HepG2 (cell line): ENCODE results near the gene SP6. TPM values are rescaled to one million over a fixed set of nuclear protein-coding genes. Genes with fewer than 3 reads are reported as not detected.

Experiments
- ARID4A ChIP-seq: sonication (generic); formaldehyde crosslinking; IDR thresholded peaks from 2 replicates; pipeline ENCODE4 v1.5.0; 2020; ENCODE audit warnings: mild to moderate bottlenecking, missing genetic modification reagents, borderline replicate concordance
- BORCS8-MEF2B ChIP-seq: sonication (generic); formaldehyde crosslinking; IDR thresholded peaks from 2 replicates; pipeline ENCODE4 v1.8.0; 2022; ENCODE audit warnings: mild to moderate bottlenecking, missing genetic modification reagents
- CREB1 ChIP-seq, 2 experiments: fragments of 450-650 bp in 1 of 2; IDR thresholded peaks; 2 replicates each; pipeline ENCODE4 v1.6.1; 2016 to 2017; ENCODE audit warnings: control low read depth in 1 of 2, mild to moderate bottlenecking in 1 of 2, missing compliant biosample characterization in 1 of 2, missing genetic modification characterization in 1 of 2
- EZH2 ChIP-seq: conservative IDR thresholded peaks from 2 replicates; pipeline ENCODE4 v1.6.1; 2012; ENCODE audit warnings: mild to moderate bottlenecking, low read depth, low read length, moderate library complexity
- HBP1 ChIP-seq: IDR thresholded peaks from 2 replicates; pipeline ENCODE4 v1.6.1; 2016; ENCODE audit warnings: low read depth, control low read depth
- HNRNPLL ChIP-seq: fragments of 200-400 bp; formaldehyde crosslinking; IDR thresholded peaks from 2 replicates; pipeline ENCODE4 v1.6.1; 2017; ENCODE audit warnings: mild to moderate bottlenecking, low read depth, low read length; ENCODE audit not compliant: poor library complexity, severe bottlenecking
- MBD4 ChIP-seq: IDR thresholded peaks from 2 replicates; pipeline ENCODE4 v1.6.1; 2012; ENCODE audit warnings: low read length, inconsistent platforms, borderline replicate concordance
- MED1 ChIP-seq: sonication (generic); formaldehyde crosslinking; IDR thresholded peaks from 2 replicates; pipeline ENCODE4 v1.4.0; 2020; ENCODE audit warnings: missing genetic modification reagents
- MED13 ChIP-seq: sonication (generic); formaldehyde crosslinking; IDR thresholded peaks from 2 replicates; pipeline ENCODE4 v1.5.0; 2020; ENCODE audit warnings: missing genetic modification reagents
- MTF1 ChIP-seq: sonication (generic); formaldehyde crosslinking; IDR thresholded peaks from 2 replicates; pipeline ENCODE4 v1.5.0; 2020; ENCODE audit warnings: missing genetic modification reagents
- NR0B2 ChIP-seq: sonication (generic); formaldehyde crosslinking; IDR thresholded peaks from 2 replicates; pipeline ENCODE4 v1.4.0; 2020; ENCODE audit warnings: mild to moderate bottlenecking, missing genetic modification reagents
- RBM39 ChIP-seq: fragments of 200-400 bp; formaldehyde crosslinking; IDR thresholded peaks from one replicate; pipeline ENCODE4 v1.6.1; 2018; ENCODE audit warnings: antibody characterized with exemption, mild to moderate bottlenecking, low read depth, low read length; ENCODE audit not compliant: poor library complexity, severe bottlenecking
- SIN3A ChIP-seq: IDR thresholded peaks from 2 replicates; pipeline ENCODE4 v1.6.1; 2011; ENCODE audit warnings: low read depth, mild to moderate bottlenecking, control low read depth, low read length, borderline replicate concordance
- SRSF9 ChIP-seq: fragments of 200-400 bp; formaldehyde crosslinking; IDR thresholded peaks from 2 replicates; pipeline ENCODE4 v1.6.1; 2018; ENCODE audit warnings: borderline replicate concordance, mild to moderate bottlenecking, low read depth, low read length; ENCODE audit not compliant: insufficient read depth, poor library complexity, severe bottlenecking
- TEAD2 ChIP-seq: sonication (generic); formaldehyde crosslinking; IDR thresholded peaks from 2 replicates; pipeline ENCODE4 v1.9.0; 2021; ENCODE audit warnings: missing genetic modification reagents
- TP53 ChIP-seq: sonication (generic); formaldehyde crosslinking; conservative IDR thresholded peaks from 2 replicates; pipeline ENCODE4 v1.4.0; 2020; ENCODE audit warnings: missing genetic modification reagents
- XBP1 ChIP-seq: sonication (generic); formaldehyde crosslinking; IDR thresholded peaks from 2 replicates; pipeline ENCODE4 v1.5.0; 2020; ENCODE audit warnings: missing genetic modification reagents
- ZBTB33 ChIP-seq: sonication (generic); formaldehyde crosslinking; IDR thresholded peaks from 2 replicates; pipeline ENCODE4 v1.4.0; 2020; ENCODE audit warnings: missing genetic modification reagents
- ZNF12 ChIP-seq: sonication (generic); formaldehyde crosslinking; IDR thresholded peaks from 2 replicates; pipeline ENCODE4 v1.5.0; 2020; ENCODE audit warnings: missing genetic modification reagents
- ZNF180 ChIP-seq: sonication (generic); formaldehyde crosslinking; IDR thresholded peaks from 2 replicates; pipeline ENCODE4 v1.4.0; 2020; ENCODE audit warnings: low read depth, missing genetic modification reagents, borderline replicate concordance
- ZNF839 ChIP-seq: sonication (generic); formaldehyde crosslinking; IDR thresholded peaks from 2 replicates; pipeline ENCODE4 v1.4.0; 2020; ENCODE audit warnings: missing genetic modification reagents, mild to moderate bottlenecking, borderline replicate concordance
- polyA plus RNA-seq, 8 experiments: library from polyadenylated mRNA; depleted of rRNA in 3 of 8; stranded (reverse) in 7 of 8; unstranded in 1 of 8; fragments of >200 nt; fragmentation: Illumina TruSeq in 4 of 8; extraction: Trizol in 4 of 8; gene quantifications; 2 replicates each; pipeline versions ENCODE4 v1.2.1 to v1.2.3, GENCODE V29; 2011 to 2016; ENCODE audit warnings: low read depth in 4 of 8, missing spikeins in 1 of 8, mixed read lengths in 1 of 8; ENCODE audit not compliant: insufficient read depth in 1 of 8
- total RNA-seq, 5 experiments: library from RNA; depleted of rRNA; stranded (reverse); fragments of >200 nt; fragmentation: Illumina TruSeq; extraction: Trizol; gene quantifications; 2 replicates each; pipeline ENCODE4 v1.2.3, GENCODE V29; 2016; ENCODE audit warnings: low read depth in 1 of 5

Gene SP6
- total and polyA plus RNA-seq, 2 of the 13 experiments (the other 11 are each of a cell fraction or from before 2014, with no cell fraction given): 0.07 TPM

- TF ChIP-seq HNRNPLL (peak; percentile 76), ZNF839 (CRISPR knock-in tag) (no peak), CREB1 (IDR thresholded peaks at IDR 0.05) (no peak), CREB1 (CRISPR knock-in tag; IDR thresholded peaks at IDR 0.05) (no peak), HBP1 (peak; percentile 81; the same call in 1 of the 2 replicates), NR0B2 (CRISPR knock-in tag) (no peak; the same call in 1 of the 2 replicates), MTF1 (no peak), MED1 (CRISPR knock-in tag) (peak; percentile 56; the same call in 1 of the 2 replicates), ARID4A (peak; percentile 89), SIN3A (peak; percentile 53; the same call in 1 of the 2 replicates), BORCS8-MEF2B (CRISPR knock-in tag) (peak; percentile 63; the same call in 1 of the 2 replicates), EZH2 (no peak), ZNF180 (CRISPR knock-in tag) (no peak), XBP1 (no peak), TEAD2 (CRISPR knock-in tag) (no peak), ZNF12 (CRISPR knock-in tag) (no peak), MBD4 (no peak), RBM39 (peak; percentile 85), MED13 (0 out of 2 replicates have a peak, but pooled peaks have one; percentile 48), ZBTB33 (CRISPR knock-in tag) (peak; percentile 50), TP53 (CRISPR knock-in tag) (0 out of 2 replicates have a peak, but pooled peaks have one; percentile 67), SRSF9 (no peak)
Observed at GRCh38 chr17:47840742-47841487, 10.0 kb downstream of the SP6 start, which contains the start of gene SCRN2 (continued).
